Fibroblast of lung (primary cell): ENCODE measurements around the gene MTERF4. TPM values are rescaled to one million over a fixed set of nuclear protein-coding genes. Genes with fewer than 3 reads are reported as not detected.

Source experiments
- DNase-seq, 2 donors: peaks; one replicate each; pipeline versions ENCODE4 v3.0.0 to v3.0.0-alpha.2; 2010; ENCODE audit warnings: low read depth in 2 of 2
- H2AFZ ChIP-seq: 2 replicates; pipeline ENCODE4 v1.5.1; 2012; ENCODE audit warnings: low read length, control low read depth, inconsistent platforms
- H3K27ac ChIP-seq: 2 replicates; pipeline ENCODE4 v1.5.1; 2011; ENCODE audit warnings: low read length, control low read depth; ENCODE audit not compliant: insufficient read depth
- H3K27me3 ChIP-seq: 2 replicates; pipeline ENCODE4 v1.5.1; 2011; ENCODE audit warnings: mild to moderate bottlenecking, low read length; ENCODE audit not compliant: control insufficient read depth, insufficient read depth
- H3K36me3 ChIP-seq: 2 replicates; pipeline ENCODE4 v1.5.1; 2011; ENCODE audit warnings: low read length; ENCODE audit not compliant: control insufficient read depth, insufficient read depth
- H3K4me1 ChIP-seq: 2 replicates; pipeline ENCODE4 v1.5.1; 2011; ENCODE audit warnings: low read length; ENCODE audit not compliant: control insufficient read depth, insufficient read depth; ENCODE audit errors: extremely low read depth
- H3K4me2 ChIP-seq: 2 replicates; pipeline ENCODE4 v1.5.1; 2011; ENCODE audit warnings: low read length, control low read depth; ENCODE audit not compliant: insufficient read depth; ENCODE audit errors: extremely low read depth
- H3K4me3 ChIP-seq, 4 experiments: fragments of 200-600 bp in 1 of 4; sonication (generic) in 1 of 4; replicated peaks in 1 of 4; 2 replicates each; pipeline ENCODE4 v1.5.1; 2011 to 2016; ENCODE audit warnings: low read length in 4 of 4, low read depth in 3 of 4, mild to moderate bottlenecking in 3 of 4, control low read depth in 2 of 4, inconsistent platforms in 1 of 4, mixed read lengths in 1 of 4; ENCODE audit not compliant: insufficient read depth in 1 of 4; ENCODE audit errors: control extremely low read depth in 1 of 4
- H3K79me2 ChIP-seq: 2 replicates; pipeline ENCODE4 v1.5.1; 2012; ENCODE audit warnings: mild to moderate bottlenecking, low read length, inconsistent platforms; ENCODE audit not compliant: control insufficient read depth, insufficient read depth
- H3K9ac ChIP-seq: 2 replicates; pipeline ENCODE4 v1.5.1; 2011; ENCODE audit warnings: mild to moderate bottlenecking, low read length, control low read depth; ENCODE audit not compliant: insufficient read depth
- H3K9me3 ChIP-seq: 2 replicates; pipeline ENCODE4 v1.5.1; 2012; ENCODE audit warnings: low read depth, low read length; ENCODE audit not compliant: control insufficient read depth, insufficient read depth
- H4K20me1 ChIP-seq: 2 replicates; pipeline ENCODE4 v1.5.1; 2011; ENCODE audit warnings: low read length; ENCODE audit not compliant: control insufficient read depth, insufficient read depth; ENCODE audit errors: extremely low read depth
- CTCF ChIP-seq, 2 donors: IDR thresholded peaks in 1 of 2; conservative IDR thresholded peaks in 1 of 2; 1 replicate in 1 of 2; 2 replicates in 1 of 2; pipeline ENCODE4 v1.5.1; 2011 to 2012; ENCODE audit warnings: low read length in 2 of 2, control low read depth in 1 of 2, inconsistent platforms in 1 of 2, low read depth in 1 of 2, mild to moderate bottlenecking in 1 of 2
- EZH2 ChIP-seq: IDR thresholded peaks from 2 replicates; pipeline ENCODE4 v1.5.1; 2012; ENCODE audit warnings: low read length, control low read depth, mild to moderate bottlenecking; ENCODE audit errors: missing control alignments
- polyA plus RNA-seq, 2 donors: library from polyadenylated mRNA; depleted of rRNA in 1 of 2; stranded (reverse) in 1 of 2; unstranded in 1 of 2; fragments of >200 nt; gene quantifications; 2 replicates each; pipeline ENCODE4 v1.2.1, GENCODE V29; 2011 to 2012; ENCODE audit warnings: missing spikeins in 1 of 2
- total RNA-seq: library from RNA; depleted of rRNA; stranded (reverse); fragments of >200 nt; gene quantifications from 2 replicates; pipeline ENCODE4 v1.2.1, GENCODE V29; 2014

The MTERF4 gene
- total and polyA plus RNA-seq, 2 donors (not counting 1 experiment from before 2014, with no cell fraction given), result 31.7 to 35.5 TPM

- H3K36me3 ChIP-seq, result peaks cover 14% of the 10 kb centered on the region
- H3K79me2 ChIP-seq, result no peaks in the 10 kb centered on the region
- H3K4me3 ChIP-seq, result no peak overlapping the region
- no peak for DNase-seq
- no peaks in the 10 kb centered on the region for H3K4me1 ChIP-seq
- H3K9ac ChIP-seq, result no peak overlapping the region
- no peak overlapping the region for H2AFZ ChIP-seq
- H3K27ac ChIP-seq, result no peak overlapping the region
- no peaks in the 10 kb centered on the region for H3K9me3 ChIP-seq
- H4K20me1 ChIP-seq, result no peaks in the 10 kb centered on the region
- no peaks in the 10 kb centered on the region for H3K27me3 ChIP-seq
- H3K4me2 ChIP-seq, result no peak overlapping the region
- TF ChIP-seq CTCF (conservative IDR thresholded peaks at IDR 0.05 in 1 of 2, IDR thresholded peaks at IDR 0.05 in 1 of 2; ENCODE audit: low read depth in 1 of 2, low read length in 2 of 2), result no peak
- TF ChIP-seq EZH2, result no peak
These were observed 29.4 kb downstream of the MTERF4 start for GRCh38 chr2:241072553-241073165.

- TF ChIP-seq CTCF (conservative IDR thresholded peaks at IDR 0.05 in 1 of 2, IDR thresholded peaks at IDR 0.05 in 1 of 2; ENCODE audit: low read depth in 1 of 2, low read length in 2 of 2), result no peak
- TF ChIP-seq EZH2, result no peak
- no peaks in the 10 kb centered on the region for H3K27me3 ChIP-seq
- H3K36me3 ChIP-seq, result peaks cover 14% of the 10 kb centered on the region
- H3K79me2 ChIP-seq, result no peaks in the 10 kb centered on the region
- no peak overlapping the region for H3K4me2 ChIP-seq
- no peak overlapping the region for H2AFZ ChIP-seq
- no peaks in the 10 kb centered on the region for H3K4me1 ChIP-seq
- H3K27ac ChIP-seq, result no peak overlapping the region
- no peaks in the 10 kb centered on the region for H4K20me1 ChIP-seq
- DNase-seq, result no peak
- no peak overlapping the region for H3K4me3 ChIP-seq
- no peak overlapping the region for H3K9ac ChIP-seq
- H3K9me3 ChIP-seq, result no peaks in the 10 kb centered on the region
These were observed 29.9 kb downstream of the MTERF4 start for GRCh38 chr2:241072151-241072550.

GRCh38 chr2:241071677-241072111 lies 30.4 kb downstream of the MTERF4 start:
- Histone ChIP-seq H3K4me1 (no peaks in the 10 kb centered on the region), H3K36me3 (peaks cover 14% of the 10 kb centered on the region), H4K20me1 (no peaks in the 10 kb centered on the region), H3K4me2 (no peak overlapping the region), H3K27me3 (no peaks in the 10 kb centered on the region), H3K27ac (no peak overlapping the region), H3K9me3 (no peaks in the 10 kb centered on the region), H3K9ac (no peak overlapping the region), H3K4me3 (no peak overlapping the region), H2AFZ (no peak overlapping the region), H3K79me2 (no peaks in the 10 kb centered on the region)
- TF ChIP-seq EZH2 (no peak), CTCF (conservative IDR thresholded peaks at IDR 0.05 in 1 of 2, IDR thresholded peaks at IDR 0.05 in 1 of 2; ENCODE audit: low read depth in 1 of 2, low read length in 2 of 2) (no peak)
- no peak for DNase-seq
